ENCODE results near the gene SOX3.

DNA sequence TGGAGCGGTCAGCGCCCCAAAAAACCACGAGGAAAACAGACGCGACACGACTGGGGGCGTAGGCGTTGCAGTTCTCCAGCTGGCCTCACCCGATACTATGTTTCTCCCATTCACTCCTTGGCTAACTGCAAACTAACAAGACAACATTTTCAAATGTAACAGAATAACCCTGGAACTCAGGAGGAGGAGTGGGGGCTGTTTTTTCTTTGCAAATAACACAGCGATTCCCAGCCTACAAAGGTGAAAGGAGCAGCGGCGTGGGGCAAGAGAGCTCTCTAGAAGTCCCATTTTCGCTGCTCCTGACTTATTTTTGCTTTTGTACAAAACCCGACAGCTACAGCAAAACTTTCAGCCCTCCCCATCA lies 1.6 kb downstream of the SOX3 start:
- TF ChIP-seq, protein P1, sequence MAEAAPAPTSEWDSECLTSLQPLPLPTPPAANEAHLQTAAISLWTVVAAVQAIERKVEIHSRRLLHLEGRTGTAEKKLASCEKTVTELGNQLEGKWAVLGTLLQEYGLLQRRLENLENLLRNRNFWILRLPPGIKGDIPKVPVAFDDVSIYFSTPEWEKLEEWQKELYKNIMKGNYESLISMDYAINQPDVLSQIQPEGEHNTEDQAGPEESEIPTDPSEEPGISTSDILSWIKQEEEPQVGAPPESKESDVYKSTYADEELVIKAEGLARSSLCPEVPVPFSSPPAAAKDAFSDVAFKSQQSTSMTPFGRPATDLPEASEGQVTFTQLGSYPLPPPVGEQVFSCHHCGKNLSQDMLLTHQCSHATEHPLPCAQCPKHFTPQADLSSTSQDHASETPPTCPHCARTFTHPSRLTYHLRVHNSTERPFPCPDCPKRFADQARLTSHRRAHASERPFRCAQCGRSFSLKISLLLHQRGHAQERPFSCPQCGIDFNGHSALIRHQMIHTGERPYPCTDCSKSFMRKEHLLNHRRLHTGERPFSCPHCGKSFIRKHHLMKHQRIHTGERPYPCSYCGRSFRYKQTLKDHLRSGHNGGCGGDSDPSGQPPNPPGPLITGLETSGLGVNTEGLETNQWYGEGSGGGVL (CRISPR knock-in tag; IDR thresholded peaks at IDR 0.05) = no peak
- TF ChIP-seq, protein P2, sequence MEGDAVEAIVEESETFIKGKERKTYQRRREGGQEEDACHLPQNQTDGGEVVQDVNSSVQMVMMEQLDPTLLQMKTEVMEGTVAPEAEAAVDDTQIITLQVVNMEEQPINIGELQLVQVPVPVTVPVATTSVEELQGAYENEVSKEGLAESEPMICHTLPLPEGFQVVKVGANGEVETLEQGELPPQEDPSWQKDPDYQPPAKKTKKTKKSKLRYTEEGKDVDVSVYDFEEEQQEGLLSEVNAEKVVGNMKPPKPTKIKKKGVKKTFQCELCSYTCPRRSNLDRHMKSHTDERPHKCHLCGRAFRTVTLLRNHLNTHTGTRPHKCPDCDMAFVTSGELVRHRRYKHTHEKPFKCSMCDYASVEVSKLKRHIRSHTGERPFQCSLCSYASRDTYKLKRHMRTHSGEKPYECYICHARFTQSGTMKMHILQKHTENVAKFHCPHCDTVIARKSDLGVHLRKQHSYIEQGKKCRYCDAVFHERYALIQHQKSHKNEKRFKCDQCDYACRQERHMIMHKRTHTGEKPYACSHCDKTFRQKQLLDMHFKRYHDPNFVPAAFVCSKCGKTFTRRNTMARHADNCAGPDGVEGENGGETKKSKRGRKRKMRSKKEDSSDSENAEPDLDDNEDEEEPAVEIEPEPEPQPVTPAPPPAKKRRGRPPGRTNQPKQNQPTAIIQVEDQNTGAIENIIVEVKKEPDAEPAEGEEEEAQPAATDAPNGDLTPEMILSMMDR (IDR thresholded peaks at IDR 0.05 in 2 of 3, conservative IDR thresholded peaks at IDR 0.05 in 1 of 3; ENCODE audit: insufficient read depth in 2 of 3, low read depth in 1 of 3, low read length in 3 of 3) = no peak
- TF ChIP-seq, protein P3, sequence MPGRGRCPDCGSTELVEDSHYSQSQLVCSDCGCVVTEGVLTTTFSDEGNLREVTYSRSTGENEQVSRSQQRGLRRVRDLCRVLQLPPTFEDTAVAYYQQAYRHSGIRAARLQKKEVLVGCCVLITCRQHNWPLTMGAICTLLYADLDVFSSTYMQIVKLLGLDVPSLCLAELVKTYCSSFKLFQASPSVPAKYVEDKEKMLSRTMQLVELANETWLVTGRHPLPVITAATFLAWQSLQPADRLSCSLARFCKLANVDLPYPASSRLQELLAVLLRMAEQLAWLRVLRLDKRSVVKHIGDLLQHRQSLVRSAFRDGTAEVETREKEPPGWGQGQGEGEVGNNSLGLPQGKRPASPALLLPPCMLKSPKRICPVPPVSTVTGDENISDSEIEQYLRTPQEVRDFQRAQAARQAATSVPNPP (IDR thresholded peaks at IDR 0.05; ENCODE audit: borderline replicate concordance, insufficient read depth, insufficient read length) = no peak
- TF ChIP-seq, protein P4, sequence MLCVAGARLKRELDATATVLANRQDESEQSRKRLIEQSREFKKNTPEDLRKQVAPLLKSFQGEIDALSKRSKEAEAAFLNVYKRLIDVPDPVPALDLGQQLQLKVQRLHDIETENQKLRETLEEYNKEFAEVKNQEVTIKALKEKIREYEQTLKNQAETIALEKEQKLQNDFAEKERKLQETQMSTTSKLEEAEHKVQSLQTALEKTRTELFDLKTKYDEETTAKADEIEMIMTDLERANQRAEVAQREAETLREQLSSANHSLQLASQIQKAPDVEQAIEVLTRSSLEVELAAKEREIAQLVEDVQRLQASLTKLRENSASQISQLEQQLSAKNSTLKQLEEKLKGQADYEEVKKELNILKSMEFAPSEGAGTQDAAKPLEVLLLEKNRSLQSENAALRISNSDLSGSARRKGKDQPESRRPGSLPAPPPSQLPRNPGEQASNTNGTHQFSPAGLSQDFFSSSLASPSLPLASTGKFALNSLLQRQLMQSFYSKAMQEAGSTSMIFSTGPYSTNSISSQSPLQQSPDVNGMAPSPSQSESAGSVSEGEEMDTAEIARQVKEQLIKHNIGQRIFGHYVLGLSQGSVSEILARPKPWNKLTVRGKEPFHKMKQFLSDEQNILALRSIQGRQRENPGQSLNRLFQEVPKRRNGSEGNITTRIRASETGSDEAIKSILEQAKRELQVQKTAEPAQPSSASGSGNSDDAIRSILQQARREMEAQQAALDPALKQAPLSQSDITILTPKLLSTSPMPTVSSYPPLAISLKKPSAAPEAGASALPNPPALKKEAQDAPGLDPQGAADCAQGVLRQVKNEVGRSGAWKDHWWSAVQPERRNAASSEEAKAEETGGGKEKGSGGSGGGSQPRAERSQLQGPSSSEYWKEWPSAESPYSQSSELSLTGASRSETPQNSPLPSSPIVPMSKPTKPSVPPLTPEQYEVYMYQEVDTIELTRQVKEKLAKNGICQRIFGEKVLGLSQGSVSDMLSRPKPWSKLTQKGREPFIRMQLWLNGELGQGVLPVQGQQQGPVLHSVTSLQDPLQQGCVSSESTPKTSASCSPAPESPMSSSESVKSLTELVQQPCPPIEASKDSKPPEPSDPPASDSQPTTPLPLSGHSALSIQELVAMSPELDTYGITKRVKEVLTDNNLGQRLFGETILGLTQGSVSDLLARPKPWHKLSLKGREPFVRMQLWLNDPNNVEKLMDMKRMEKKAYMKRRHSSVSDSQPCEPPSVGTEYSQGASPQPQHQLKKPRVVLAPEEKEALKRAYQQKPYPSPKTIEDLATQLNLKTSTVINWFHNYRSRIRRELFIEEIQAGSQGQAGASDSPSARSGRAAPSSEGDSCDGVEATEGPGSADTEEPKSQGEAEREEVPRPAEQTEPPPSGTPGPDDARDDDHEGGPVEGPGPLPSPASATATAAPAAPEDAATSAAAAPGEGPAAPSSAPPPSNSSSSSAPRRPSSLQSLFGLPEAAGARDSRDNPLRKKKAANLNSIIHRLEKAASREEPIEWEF (CRISPR knock-in tag; IDR thresholded peaks at IDR 0.05) = no peak
- TF ChIP-seq NFIC (IDR thresholded peaks at IDR 0.05) (no peak), POLR2A (conservative IDR thresholded peaks at IDR 0.05) (no peak), ZNF274 (IDR thresholded peaks at IDR 0.05; ENCODE audit: borderline replicate concordance, low read depth, low read length) (no peak)
- TF ChIP-seq, protein P5, sequence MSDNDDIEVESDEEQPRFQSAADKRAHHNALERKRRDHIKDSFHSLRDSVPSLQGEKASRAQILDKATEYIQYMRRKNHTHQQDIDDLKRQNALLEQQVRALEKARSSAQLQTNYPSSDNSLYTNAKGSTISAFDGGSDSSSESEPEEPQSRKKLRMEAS (CRISPR knock-in tag; IDR thresholded peaks at IDR 0.05) = no peak
